ENCODE data around the gene SNRNP70. TPM values are rescaled to one million over a fixed set of nuclear protein-coding genes. Genes with fewer than 3 reads are reported as not detected.

The SNRNP70 gene
- polyA plus RNA-seq, 3 donors: 27.4 to 360 (median 40.4) TPM

GRCh38 chr19:49070416-49070815, 14.8 kb upstream of the SNRNP70 start:
- no peak for TF ChIP-seq CTCF (IDR thresholded peaks at IDR 0.05)

GRCh38 chr19:49071860-49072547, 13.2 kb upstream of the SNRNP70 start:
- no peak for TF ChIP-seq CTCF (IDR thresholded peaks at IDR 0.05)
- 11% methylated on average over 84 of the region's 93 CpGs for WGBS (ENCODE audit: insufficient coverage)
- Histone ChIP-seq H2AFZ (ENCODE audit: insufficient read depth, low read depth, low read length, poor library complexity, severe bottlenecking) (no peak overlapping the region), H3K9ac (ENCODE audit: insufficient read depth, low read length, poor library complexity, severe bottlenecking) (no peak overlapping the region), H3K4me2 (replicated peaks; ENCODE audit: extremely low read depth, low read length, poor library complexity, severe bottlenecking) (no peak overlapping the region), H3K9me3 (replicated peaks in 1 of 2; ENCODE audit: control insufficient read depth in 1 of 2, insufficient read depth in 1 of 2, low read length in 2 of 2) (peaks cover 0 to 7% of the 10 kb centered on the region in 2 donors), H3K27ac (ENCODE audit: low read depth in 1 of 2, low read length in 2 of 2) (no peak overlapping the region), H3K27me3 (ENCODE audit: control insufficient read depth in 2 of 2, insufficient read depth in 2 of 2, low read length in 2 of 2) (peaks cover 14 to 64% of the 10 kb centered on the region in 2 donors), H4K20me1 (ENCODE audit: insufficient read depth, low read length) (no peaks in the 10 kb centered on the region), H3K79me2 (ENCODE audit: insufficient read depth, low read length) (no peaks in the 10 kb centered on the region), H3K4me1 (ENCODE audit: control insufficient read depth in 1 of 2, insufficient read depth in 2 of 2, low read length in 2 of 2) (no peaks in the 10 kb centered on the region), H3K4me3 (replicated peaks in 1 of 3; ENCODE audit: low read depth in 2 of 3, low read length in 3 of 3) (no peak overlapping the region), H3K36me3 (replicated peaks in 1 of 2; ENCODE audit: control insufficient read depth in 1 of 2, insufficient read depth in 2 of 2, low read length in 2 of 2) (no peaks in the 10 kb centered on the region)
- intact Hi-C loops (cut with micrococcal nuclease): no loop called here
- Mint-ChIP-seq H3K27ac (no peak overlapping the region), H3K27me3 (ENCODE audit: low read depth in 3 of 3) (peaks cover 63 to 78% (median 66%) of the 10 kb centered on the region in 3 donors), H3K4me1 (peaks cover 11% of the 10 kb centered on the region), H3K9me3 (peaks cover 0 to 33% (median 17%) of the 10 kb centered on the region in 7 donors), H3K4me3 (peak overlapping the region in 1 of 2 donors; percentile 71), H3K36me3 (peaks cover 3 to 8% of the 10 kb centered on the region in 2 donors)
- no peak for DNase-seq

More at GRCh38 chr19:49070416-49070815, 14.8 kb upstream of the SNRNP70 start:
- Histone ChIP-seq H4K20me1 (ENCODE audit: insufficient read depth, low read length) (no peaks in the 10 kb centered on the region), H3K27me3 (ENCODE audit: control insufficient read depth in 2 of 2, insufficient read depth in 2 of 2, low read length in 2 of 2) (peaks cover 27 to 80% of the 10 kb centered on the region in 2 donors), H3K9ac (ENCODE audit: insufficient read depth, low read length, poor library complexity, severe bottlenecking) (no peak overlapping the region), H3K9me3 (replicated peaks in 1 of 2; ENCODE audit: control insufficient read depth in 1 of 2, insufficient read depth in 1 of 2, low read length in 2 of 2) (peaks cover 0 to 7% of the 10 kb centered on the region in 2 donors), H3K4me2 (replicated peaks; ENCODE audit: extremely low read depth, low read length, poor library complexity, severe bottlenecking) (no peak overlapping the region), H2AFZ (ENCODE audit: insufficient read depth, low read depth, low read length, poor library complexity, severe bottlenecking) (no peak overlapping the region), H3K36me3 (replicated peaks in 1 of 2; ENCODE audit: control insufficient read depth in 1 of 2, insufficient read depth in 2 of 2, low read length in 2 of 2) (no peaks in the 10 kb centered on the region), H3K4me3 (replicated peaks in 1 of 3; ENCODE audit: low read depth in 2 of 3, low read length in 3 of 3) (no peak overlapping the region), H3K79me2 (ENCODE audit: insufficient read depth, low read length) (no peaks in the 10 kb centered on the region), H3K4me1 (ENCODE audit: control insufficient read depth in 1 of 2, insufficient read depth in 2 of 2, low read length in 2 of 2) (no peaks in the 10 kb centered on the region), H3K27ac (ENCODE audit: low read depth in 1 of 2, low read length in 2 of 2) (no peak overlapping the region)
- WGBS (ENCODE audit: insufficient coverage): 97% methylated on average over 19 of the region's 21 CpGs
- Mint-ChIP-seq H3K4me1 (peaks cover 11% of the 10 kb centered on the region), H3K27me3 (ENCODE audit: low read depth in 3 of 3) (peaks cover 74 to 86% (median 78%) of the 10 kb centered on the region in 3 donors), H3K27ac (no peak overlapping the region), H3K9me3 (peaks cover 0 to 33% (median 17%) of the 10 kb centered on the region in 7 donors), H3K4me3 (peak overlapping the region in 1 of 2 donors; percentile 52), H3K36me3 (peaks cover 3 to 8% of the 10 kb centered on the region in 2 donors)
- intact Hi-C loops (cut with micrococcal nuclease): no loop called here
- DNase-seq: no peak

Data from CD14-positive monocyte (primary cell).